Measurements from ENCODE around the gene SEC62. TPM values are rescaled to one million over a fixed set of nuclear protein-coding genes. Genes with fewer than 3 reads are reported as not detected.
"Not testable (repeated sequence)": the region's sequence is repeated elsewhere in the genome, so short reads cannot be mapped to it uniquely, and the experiment has no call there.

Gene SEC62
- total RNA-seq, 2 donors from 2014 or later, result 90.6 to 100 TPM

- peaks cover 41% of the 10 kb centered on the region for H3K4me1 Mint-ChIP-seq (ENCODE audit: low read depth)
- H3K36me3 Mint-ChIP-seq (ENCODE audit: insufficient read depth in 2 of 2), result peaks cover 2 to 3% of the 10 kb centered on the region in 2 donors
- ATAC-seq (replicated peaks in 1 of 2) (peak; percentile 95 to 96), DNase-seq (peak; percentile 54)
- H3K27ac Mint-ChIP-seq, result peak overlapping the region; percentile 6
- peaks cover 0 to 5% of the 10 kb centered on the region in 2 donors for H3K9me3 Mint-ChIP-seq
- H3K4me3 Mint-ChIP-seq, result peak overlapping the region; percentile 38 to 72
- no peaks in the 10 kb centered on the region for H3K27me3 Mint-ChIP-seq (ENCODE audit: low read depth)
These were observed 40.5 kb downstream of the SEC62 start for GRCh38 chr3:170007031-170007663.

- Mint-ChIP-seq H3K9me3 (peaks cover 0 to 5% of the 10 kb centered on the region in 2 donors), H3K4me3 (no peak overlapping the region), H3K4me1 (ENCODE audit: low read depth) (peaks cover 23% of the 10 kb centered on the region), H3K27ac (no peak overlapping the region), H3K36me3 (ENCODE audit: insufficient read depth in 2 of 2) (peaks cover 2 to 3% of the 10 kb centered on the region in 2 donors), H3K27me3 (ENCODE audit: low read depth) (no peaks in the 10 kb centered on the region)
- DNase-seq (no peak), ATAC-seq (replicated peaks in 1 of 2) (no peak)
These were observed 43.9 kb downstream of the SEC62 start for GRCh38 chr3:170010498-170010897.

- H3K36me3 Mint-ChIP-seq (ENCODE audit: insufficient read depth in 2 of 2), result no peaks in the 10 kb centered on the region
These were observed 46.2 kb downstream of the SEC62 start for GRCh38 chr3:170012683-170013400.

GRCh38 chr3:170016057-170016456 is 49.5 kb downstream of the SEC62 start:
- H3K27me3 Mint-ChIP-seq (ENCODE audit: low read depth), result no peaks in the 10 kb centered on the region
- H3K36me3 Mint-ChIP-seq (ENCODE audit: insufficient read depth in 2 of 2), result no peaks in the 10 kb centered on the region
- H3K27ac Mint-ChIP-seq, result no peak overlapping the region
- no peak overlapping the region for H3K4me3 Mint-ChIP-seq
- DNase-seq (no peak), ATAC-seq (replicated peaks in 1 of 2) (no peak)
- H3K9me3 Mint-ChIP-seq, result no peaks in the 10 kb centered on the region
- H3K4me1 Mint-ChIP-seq (ENCODE audit: low read depth), result peaks cover 7% of the 10 kb centered on the region

More at GRCh38 chr3:170012683-170013400, 46.2 kb downstream of the SEC62 start:
- Mint-ChIP-seq H3K4me1 (ENCODE audit: low read depth) (peaks cover 4% of the 10 kb centered on the region), H3K9me3 (no peaks in the 10 kb centered on the region), H3K4me3 (no peak overlapping the region), H3K27me3 (ENCODE audit: low read depth) (no peaks in the 10 kb centered on the region), H3K27ac (no peak overlapping the region)
- DNase-seq (no peak), ATAC-seq (replicated peaks in 1 of 2) (no peak)

GRCh38 chr3:170019306-170019705 is 52.7 kb downstream of the SEC62 start:
- not testable (repeated sequence) for ATAC-seq (replicated peaks in 1 of 2); H3K9me3 Mint-ChIP-seq; H3K36me3 Mint-ChIP-seq (ENCODE audit: insufficient read depth in 2 of 2); H3K27ac Mint-ChIP-seq; H3K4me3 Mint-ChIP-seq; DNase-seq; H3K27me3 Mint-ChIP-seq (ENCODE audit: low read depth); H3K4me1 Mint-ChIP-seq (ENCODE audit: low read depth)

- ATAC-seq (replicated peaks in 1 of 2), result peak; percentile 62
These were observed 54.5 kb downstream of the SEC62 start for GRCh38 chr3:170021083-170021482.

GRCh38 chr3:170022336-170022735 is 55.7 kb downstream of the SEC62 start:
- Mint-ChIP-seq H3K4me3 (no peak overlapping the region), H3K27me3 (ENCODE audit: low read depth) (no peaks in the 10 kb centered on the region), H3K27ac (no peak overlapping the region), H3K9me3 (no peaks in the 10 kb centered on the region), H3K36me3 (ENCODE audit: insufficient read depth in 2 of 2) (peaks cover 0 to 6% of the 10 kb centered on the region in 2 donors), H3K4me1 (ENCODE audit: low read depth) (peaks cover 22% of the 10 kb centered on the region)
- no peak for ATAC-seq (replicated peaks in 1 of 2)
- DNase-seq, result no peak

More at GRCh38 chr3:170021083-170021482, 54.5 kb downstream of the SEC62 start:
- DNase-seq, result no peak
- H3K36me3 Mint-ChIP-seq (ENCODE audit: insufficient read depth in 2 of 2), result peaks cover 0 to 2% of the 10 kb centered on the region in 2 donors
- no peak overlapping the region for H3K27ac Mint-ChIP-seq
- no peaks in the 10 kb centered on the region for H3K9me3 Mint-ChIP-seq
- H3K4me3 Mint-ChIP-seq, result no peak overlapping the region
- peaks cover 13% of the 10 kb centered on the region for H3K4me1 Mint-ChIP-seq (ENCODE audit: low read depth)
- H3K27me3 Mint-ChIP-seq (ENCODE audit: low read depth), result no peaks in the 10 kb centered on the region

- DNase-seq (no peak), ATAC-seq (replicated peaks in 1 of 2) (no peak)
- Mint-ChIP-seq H3K36me3 (ENCODE audit: insufficient read depth in 2 of 2) (peaks cover 2 to 6% of the 10 kb centered on the region in 2 donors), H3K27ac (no peak overlapping the region), H3K9me3 (no peaks in the 10 kb centered on the region), H3K4me1 (ENCODE audit: low read depth) (peaks cover 28% of the 10 kb centered on the region), H3K4me3 (no peak overlapping the region), H3K27me3 (ENCODE audit: low read depth) (no peaks in the 10 kb centered on the region)
These were observed 56.6 kb downstream of the SEC62 start for GRCh38 chr3:170023165-170023564.

GRCh38 chr3:170024581-170024980 is 58.0 kb downstream of the SEC62 start:
- Mint-ChIP-seq H3K36me3 (ENCODE audit: insufficient read depth in 2 of 2) (peaks cover 2 to 6% of the 10 kb centered on the region in 2 donors), H3K4me1 (ENCODE audit: low read depth) (peaks cover 28% of the 10 kb centered on the region), H3K9me3 (peaks cover 0 to 5% of the 10 kb centered on the region in 2 donors), H3K27ac (no peak overlapping the region), H3K4me3 (no peak overlapping the region), H3K27me3 (ENCODE audit: low read depth) (no peaks in the 10 kb centered on the region)
- DNase-seq, result no peak
- ATAC-seq (replicated peaks in 1 of 2), result no peak

GRCh38 chr3:170027233-170028102 is 60.9 kb downstream of the SEC62 start:
- Mint-ChIP-seq H3K27me3 (ENCODE audit: low read depth) (no peaks in the 10 kb centered on the region), H3K36me3 (ENCODE audit: insufficient read depth in 2 of 2) (peaks cover 2 to 6% of the 10 kb centered on the region in 2 donors), H3K4me1 (ENCODE audit: low read depth) (peaks cover 19% of the 10 kb centered on the region), H3K9me3 (peaks cover 0 to 5% of the 10 kb centered on the region in 2 donors), H3K27ac (peak overlapping the region; percentile 21), H3K4me3 (no peak overlapping the region)
- peak; percentile 83 to 86 for ATAC-seq (replicated peaks in 1 of 2)
- peak; percentile 17 to 45 for DNase-seq

GRCh38 chr3:170033489-170033888 is 66.9 kb downstream of the SEC62 start:
- DNase-seq (peak; percentile 28 to 35), ATAC-seq (replicated peaks in 1 of 2) (peak; percentile 17 to 21)
- peaks cover 0 to 4% of the 10 kb centered on the region in 2 donors for H3K9me3 Mint-ChIP-seq
- H3K27ac Mint-ChIP-seq, result no peak overlapping the region
- peak overlapping the region in 1 of 2 donors; percentile 13 for H3K4me3 Mint-ChIP-seq
- no peaks in the 10 kb centered on the region for H3K36me3 Mint-ChIP-seq (ENCODE audit: insufficient read depth in 2 of 2)
- no peaks in the 10 kb centered on the region for H3K27me3 Mint-ChIP-seq (ENCODE audit: low read depth)
- peaks cover 16% of the 10 kb centered on the region for H3K4me1 Mint-ChIP-seq (ENCODE audit: low read depth)

- Mint-ChIP-seq H3K9me3 (no peaks in the 10 kb centered on the region), H3K36me3 (ENCODE audit: insufficient read depth in 2 of 2) (no peaks in the 10 kb centered on the region), H3K27me3 (ENCODE audit: low read depth) (peaks cover 19% of the 10 kb centered on the region), H3K27ac (no peak within 1 kb of the TSS), H3K4me3 (peak within 1 kb of the TSS; percentile 84 to 88), H3K4me1 (ENCODE audit: low read depth) (peaks cover 45% of the 10 kb centered on the region)
- peak; percentile 87 to 93 for DNase-seq
- ATAC-seq (replicated peaks in 1 of 2), result peak; percentile 92 to 94
These were observed 71.1 kb downstream of the SEC62 start, which contains the start of gene GPR160 for GRCh38 chr3:170037463-170038433. Gene GPR160 (plus strand): TSS chr3:170037995. CDS start chr3:170083973, 45,978 bp downstream.

Measured in activated T-cell treated with anti-CD3 and anti-CD28 coated beads, Interleukin-2, amount 50 U/mL, for 72 hours (primary cell).